ENCODE measurements around the gene GABRR1.
"Not testable (repeated sequence)": the region's sequence is repeated elsewhere in the genome, so short reads cannot be mapped to it uniquely, and the experiment has no call there.

Gene GABRR1

DNA sequence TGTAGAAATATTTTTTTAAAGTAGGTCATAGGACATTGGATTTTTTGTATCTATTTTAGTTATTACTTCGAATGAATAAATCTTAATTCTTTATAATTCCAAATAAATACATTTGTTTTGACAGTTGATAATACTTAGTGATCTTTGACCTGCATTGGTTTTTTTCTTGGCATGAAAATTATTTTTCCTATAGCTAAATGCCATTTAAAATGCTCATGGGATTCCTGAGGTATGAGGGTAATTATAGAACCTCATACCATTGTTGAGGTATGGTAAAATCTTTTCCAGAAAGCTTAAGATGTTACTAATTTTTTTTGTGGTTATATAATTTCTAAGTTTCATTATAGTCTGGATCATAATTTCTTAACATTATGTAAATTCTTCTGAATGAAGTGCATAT, 63.0 kb downstream of the GABRR1 start:
- no peak for DNase-seq (ENCODE audit: low spot score)

DNA sequence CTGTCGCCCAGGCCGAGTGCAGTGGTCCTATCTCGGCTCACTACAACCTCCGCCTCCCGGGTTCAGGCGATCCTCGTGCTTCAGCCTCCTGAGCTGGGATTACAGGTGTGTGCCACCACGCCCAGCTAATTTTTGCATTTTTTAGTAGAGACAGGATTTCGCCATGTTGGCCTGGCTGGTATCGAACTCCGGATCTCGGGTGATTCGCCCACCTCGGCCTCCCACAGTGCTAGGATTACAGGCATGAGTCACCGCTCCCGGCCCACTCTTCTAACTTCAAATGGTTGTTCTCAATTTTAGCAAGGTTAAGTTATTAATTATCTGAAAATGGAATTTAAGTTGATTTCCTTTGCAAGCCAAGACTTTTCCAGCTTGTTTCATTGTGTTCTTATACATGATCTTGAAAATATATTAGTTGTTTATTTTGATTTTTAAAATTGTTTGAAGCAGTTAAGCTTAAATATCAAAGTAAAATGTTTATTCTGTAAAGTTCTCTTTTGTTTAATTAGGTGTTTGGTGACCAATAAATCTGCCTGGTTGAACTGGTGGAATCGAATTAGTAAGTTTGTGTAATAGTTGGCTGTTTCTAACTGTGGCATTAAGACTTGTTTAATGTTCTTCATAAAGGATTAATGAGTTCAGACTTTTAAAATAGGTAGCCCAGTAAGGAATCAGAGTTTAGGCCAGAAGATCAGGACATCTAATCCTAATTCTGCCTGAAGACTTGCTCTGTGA, 69.0 kb downstream of the GABRR1 start:
- no peak for DNase-seq (ENCODE audit: low spot score)

DNA sequence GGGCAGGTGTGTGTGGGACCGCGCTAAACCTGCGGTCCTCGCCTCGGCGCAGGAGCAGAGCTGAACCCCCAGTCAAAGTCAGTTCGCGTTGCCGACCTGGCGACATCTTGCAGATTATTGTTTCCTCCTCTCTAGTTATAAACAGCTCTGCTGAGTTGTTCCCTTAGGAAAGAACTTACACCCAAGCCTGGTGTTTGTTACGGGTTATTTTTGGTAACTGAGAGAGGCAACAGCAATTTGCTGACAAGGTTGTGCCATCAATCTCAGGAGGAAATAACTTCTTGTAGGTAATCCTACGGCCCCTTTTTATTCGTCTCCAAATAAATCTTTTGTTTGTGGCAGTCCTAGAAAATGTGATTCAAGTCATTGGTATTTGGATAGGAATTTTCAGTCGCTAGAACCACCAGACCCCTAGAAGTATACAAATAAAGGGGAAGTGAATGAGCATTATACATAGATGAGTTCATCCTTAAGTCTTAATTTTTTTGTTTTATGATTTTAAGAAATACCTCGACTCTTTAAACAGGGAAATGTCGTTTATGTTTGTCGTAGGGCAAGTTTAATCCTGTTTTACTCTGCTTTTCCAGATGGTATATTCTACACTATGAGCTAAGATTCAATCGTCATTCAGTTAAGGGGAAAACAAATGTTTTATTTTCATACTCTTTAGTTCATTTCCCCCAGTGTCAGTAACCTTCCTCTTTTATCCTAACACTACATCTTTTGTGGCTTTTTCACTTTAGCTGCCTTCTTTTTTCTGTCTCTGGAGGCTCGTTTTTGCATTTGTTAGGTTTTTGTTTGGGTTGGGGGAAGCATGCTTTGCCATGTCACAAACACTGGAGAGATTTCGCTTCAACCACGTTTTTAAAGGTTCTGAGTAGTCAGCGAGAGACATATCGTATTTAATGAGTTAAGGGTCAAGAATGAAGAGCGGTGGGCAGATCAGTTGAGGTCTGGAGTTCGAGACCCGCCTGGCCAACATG, 70.1 kb downstream of the GABRR1 start:
- DNase-seq (ENCODE audit: low spot score), result no peak

DNA sequence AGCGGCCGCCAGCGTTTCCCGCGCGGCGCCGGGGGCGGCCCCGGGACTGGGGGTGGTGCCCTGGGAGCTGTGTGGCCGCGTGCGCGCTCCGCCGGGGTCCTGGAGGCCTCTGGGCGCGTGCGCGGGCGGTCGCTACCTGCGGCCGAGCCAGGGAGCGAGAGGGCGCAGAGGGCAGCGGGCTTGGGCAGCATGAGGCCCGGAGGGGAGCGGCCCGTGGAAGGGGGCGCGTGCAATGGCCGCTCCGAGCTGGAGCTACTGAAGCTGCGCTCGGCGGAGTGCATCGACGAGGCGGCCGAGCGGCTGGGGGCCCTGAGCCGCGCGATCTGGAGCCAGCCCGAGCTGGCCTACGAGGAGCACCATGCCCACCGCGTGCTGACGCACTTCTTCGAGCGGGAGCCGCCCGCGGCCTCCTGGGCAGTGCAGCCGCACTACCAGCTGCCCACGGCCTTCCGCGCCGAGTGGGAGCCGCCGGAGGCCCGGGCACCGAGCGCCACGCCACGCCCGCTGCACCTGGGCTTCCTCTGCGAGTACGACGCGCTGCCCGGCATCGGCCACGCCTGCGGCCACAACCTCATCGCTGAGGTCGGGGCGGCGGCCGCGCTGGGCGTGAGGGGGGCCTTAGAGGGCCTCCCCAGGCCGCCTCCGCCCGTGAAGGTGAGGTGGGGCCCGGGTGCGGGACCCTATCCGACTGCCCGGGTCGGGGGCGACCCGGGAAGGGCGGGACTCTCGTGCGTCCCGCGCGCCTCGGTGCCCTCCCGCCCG, 71.0 kb downstream of the GABRR1 start, which contains the start of gene PM20D2:
Gene PM20D2, plus strand, starts transcription at position 100 of the 762 bp plus-strand sequence. Its CDS starts 90 bp downstream, at position 190.
- peak; percentile 46 for DNase-seq (ENCODE audit: low spot score)

DNA sequence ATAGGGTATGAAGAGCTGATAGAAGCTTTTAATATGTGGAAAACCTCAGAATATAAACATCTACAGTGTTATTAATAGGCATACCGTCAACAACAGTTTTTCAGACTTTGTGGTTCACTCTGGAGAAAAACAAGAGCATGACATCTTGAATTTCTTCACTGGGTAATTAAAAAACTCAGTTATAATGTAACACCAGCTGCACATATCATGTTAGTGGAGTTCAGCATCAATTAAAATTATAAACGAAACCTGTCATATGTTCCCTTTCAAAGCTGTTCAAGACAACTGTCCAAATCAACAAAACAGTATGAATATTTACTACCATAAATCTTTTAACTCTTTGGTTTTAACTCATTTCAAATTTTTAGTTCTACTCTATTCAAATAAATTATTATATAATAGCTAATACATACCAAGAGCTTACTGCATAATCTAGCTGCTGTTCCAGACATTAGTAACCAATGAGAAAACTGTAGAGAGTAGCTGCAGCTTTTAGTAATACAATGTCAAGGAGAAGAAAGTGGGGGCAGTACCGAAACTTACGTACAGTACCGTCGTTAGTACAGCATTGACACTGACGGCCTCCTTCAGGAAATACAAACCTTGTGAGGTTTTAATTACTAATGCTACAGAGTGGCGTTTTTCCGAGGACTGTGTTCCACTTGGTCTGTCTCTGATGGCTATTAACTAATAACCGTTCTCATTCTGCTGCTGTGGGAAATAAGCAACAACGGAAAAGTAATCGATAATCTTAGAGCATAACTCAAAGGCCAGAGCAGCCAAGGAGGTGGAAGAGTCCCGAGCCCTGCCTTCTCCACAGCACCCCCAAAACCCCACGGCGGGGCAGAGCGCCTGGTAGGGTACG, 71.8 kb downstream of the GABRR1 start:
- peak; percentile 34 for DNase-seq (ENCODE audit: low spot score)

DNA sequence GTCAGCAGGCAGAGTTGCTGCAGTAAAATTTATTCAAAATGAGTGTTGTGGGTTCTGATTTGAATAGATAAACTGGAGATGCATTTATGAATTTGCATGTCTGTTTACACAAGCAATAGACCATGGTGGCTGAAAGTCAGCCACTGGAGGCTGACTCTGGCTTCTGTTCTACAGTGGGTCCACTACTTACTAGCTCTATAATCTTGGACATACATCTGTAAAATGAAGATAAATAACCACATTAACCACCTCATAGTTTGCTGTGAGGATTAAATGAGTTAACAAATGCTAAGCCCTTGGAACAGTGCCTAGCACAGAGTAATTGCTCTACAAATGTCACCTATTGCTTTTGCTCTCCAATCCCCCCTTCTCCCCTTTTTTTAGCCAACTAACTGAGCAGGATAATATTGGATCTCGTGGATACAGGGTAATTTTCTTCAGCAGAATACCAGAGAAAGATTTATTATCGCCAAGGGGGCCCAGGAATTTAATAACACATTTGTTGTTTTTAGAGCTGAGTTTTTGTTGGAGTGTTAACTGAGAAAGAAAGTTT, 72.7 kb downstream of the GABRR1 start:
- no peak for DNase-seq (ENCODE audit: low spot score)

DNA sequence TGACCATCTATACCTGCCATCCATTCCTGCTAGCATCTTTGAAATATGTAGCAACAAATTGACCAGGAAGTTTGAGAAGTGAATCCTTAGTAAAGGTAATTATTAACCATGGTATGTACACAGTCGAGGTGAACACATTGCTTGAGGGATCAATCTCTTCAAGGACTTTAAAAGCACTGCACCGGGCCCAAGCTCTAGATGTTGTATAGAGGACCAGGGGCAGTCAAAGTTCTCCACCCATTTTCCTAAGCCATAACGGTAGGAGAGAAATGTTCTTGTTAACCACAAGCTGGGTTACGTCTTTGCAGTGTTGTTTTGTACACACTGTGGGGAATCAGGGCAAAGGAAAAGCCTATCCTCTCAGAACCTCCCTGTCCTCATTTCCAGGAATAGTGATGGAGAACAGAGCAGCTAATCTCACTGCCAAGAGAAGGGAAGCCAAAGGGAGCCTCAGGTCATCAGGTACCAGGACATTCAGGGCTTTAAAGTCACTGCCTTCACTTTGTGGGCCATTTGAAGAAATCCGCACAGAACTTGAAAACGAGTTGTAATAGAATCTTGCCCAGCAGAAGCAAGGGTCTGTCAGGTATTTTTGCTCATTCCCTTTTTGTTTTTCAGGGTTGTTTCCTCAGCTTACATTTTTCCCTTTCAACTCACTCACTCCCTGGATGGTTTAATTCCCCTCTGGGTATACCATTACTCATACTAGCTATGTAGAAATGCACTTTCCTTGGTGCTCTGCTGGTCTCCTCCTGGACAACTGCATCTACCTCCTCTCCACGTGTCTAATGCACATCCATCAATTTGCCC, 76.6 kb downstream of the GABRR1 start:
- DNase-seq (ENCODE audit: low spot score), result no peak

DNA sequence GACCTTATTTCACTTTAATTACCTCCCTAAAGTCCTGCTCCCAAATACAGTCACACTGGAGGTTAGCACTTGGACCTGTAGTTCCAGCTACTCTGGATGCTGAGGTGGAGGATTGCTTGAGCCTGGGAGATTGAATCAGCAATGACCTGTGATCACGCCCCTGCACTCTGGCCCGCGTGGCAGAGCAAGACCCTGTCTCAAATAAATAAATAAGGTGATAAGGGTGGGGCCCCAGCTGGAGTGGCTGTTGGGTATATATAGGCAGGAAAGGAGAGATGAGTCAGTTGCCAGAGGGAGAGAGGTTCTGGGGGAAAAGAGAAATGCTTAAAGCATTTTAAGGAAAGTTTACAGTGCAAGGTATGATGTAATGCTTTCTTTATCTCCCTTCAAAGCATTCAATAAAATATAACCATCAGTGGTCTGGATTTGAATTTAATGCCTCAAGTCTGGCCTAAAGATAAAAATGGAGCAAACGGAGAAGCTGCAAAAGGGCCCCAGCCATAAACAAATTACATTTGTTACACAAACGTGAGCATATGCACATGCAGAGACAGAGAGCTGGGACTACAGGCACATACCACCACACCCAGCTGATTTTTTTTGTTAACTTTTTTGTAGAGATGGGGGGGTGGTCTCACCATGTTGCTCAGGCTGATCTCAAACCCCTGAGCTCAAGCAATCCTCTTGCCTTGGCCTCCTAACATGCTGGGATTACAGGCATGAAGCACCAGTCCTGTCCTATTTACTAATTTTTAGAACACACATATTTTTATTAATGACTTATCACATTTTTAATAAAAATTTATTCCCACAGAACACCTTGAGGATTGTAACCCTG, 77.4 kb downstream of the GABRR1 start:
- DNase-seq (ENCODE audit: low spot score), result no peak

DNA sequence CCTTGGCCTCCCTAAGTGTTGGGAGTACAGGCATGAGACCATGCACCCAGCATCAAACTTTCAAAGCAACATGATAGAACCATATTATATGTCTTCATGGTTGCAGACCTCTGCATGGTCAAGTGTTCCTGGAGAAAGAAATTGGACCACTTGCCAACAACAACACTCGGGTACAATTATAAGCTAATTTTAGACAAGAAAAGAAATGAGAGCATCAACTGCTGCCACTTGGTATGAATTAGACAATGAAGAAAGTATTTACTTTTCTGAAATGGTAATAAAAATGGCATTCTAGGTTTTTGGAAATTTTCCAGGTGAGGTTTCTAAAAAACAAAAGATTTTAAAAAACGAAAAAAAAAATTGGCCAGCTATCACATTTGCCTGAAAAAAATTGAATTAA, 79.0 kb downstream of the GABRR1 start:
- no peak for DNase-seq (ENCODE audit: low spot score)

DNA sequence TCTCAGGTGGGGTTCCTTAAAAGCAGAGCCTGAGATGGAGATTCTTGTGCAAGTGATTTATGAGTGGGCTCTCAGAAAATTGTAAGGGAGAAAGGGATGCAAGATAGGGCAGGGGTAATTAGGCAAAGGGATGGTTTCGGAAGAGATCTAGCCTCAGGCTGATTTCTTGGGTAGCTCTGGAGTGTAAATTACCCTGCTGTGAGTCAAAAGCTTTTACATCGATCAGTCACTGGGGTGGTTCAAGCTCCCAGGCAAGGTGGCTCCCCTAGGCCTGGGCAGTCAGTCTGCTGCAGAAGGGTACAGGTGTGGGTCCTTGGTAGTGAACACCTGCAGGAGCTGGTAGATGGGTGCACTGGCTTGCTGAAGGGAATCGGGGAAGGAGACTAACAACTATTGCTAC, 82.4 kb downstream of the GABRR1 start:
- DNase-seq (ENCODE audit: low spot score), result no peak

DNA sequence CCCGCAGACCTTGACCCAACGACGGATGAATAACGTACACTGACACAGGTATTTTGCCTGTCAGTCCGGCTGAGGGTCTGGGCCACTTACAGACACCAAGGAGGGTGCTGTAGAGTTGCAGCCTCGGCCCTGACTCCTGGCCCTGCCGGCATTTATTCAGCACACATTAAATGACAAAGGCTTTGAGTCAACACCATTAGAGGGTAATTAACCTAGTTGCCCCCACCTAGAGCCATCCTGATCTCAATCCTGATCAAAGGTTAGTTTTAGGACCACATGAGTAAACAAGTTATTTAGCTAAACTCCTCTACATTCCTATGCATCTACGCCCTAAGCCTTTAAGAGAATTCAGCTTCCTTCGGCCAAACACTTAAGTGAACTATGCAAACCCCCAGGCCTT, 83.2 kb downstream of the GABRR1 start:
- DNase-seq (ENCODE audit: low spot score), result no peak

DNA sequence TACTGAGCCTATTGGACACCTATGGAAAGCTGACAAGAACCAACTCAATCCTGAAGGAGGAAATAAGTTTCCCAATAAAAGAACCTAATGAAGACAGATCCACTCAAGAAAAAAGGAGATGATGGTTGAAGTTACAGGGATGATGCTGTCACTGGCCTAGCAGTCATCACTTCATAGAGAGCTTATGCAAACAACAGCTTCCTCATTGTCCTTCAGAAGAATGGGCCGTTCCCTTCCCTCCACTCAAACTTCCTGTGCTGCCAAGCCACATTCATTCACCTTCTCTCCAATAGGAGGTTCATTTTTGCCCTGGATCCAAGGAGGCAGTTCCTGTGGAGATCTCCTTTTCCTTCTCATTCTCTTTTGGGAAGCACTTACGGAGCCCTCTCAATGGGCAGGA, 85.1 kb downstream of the GABRR1 start:
- DNase-seq (ENCODE audit: low spot score), result no peak

DNA sequence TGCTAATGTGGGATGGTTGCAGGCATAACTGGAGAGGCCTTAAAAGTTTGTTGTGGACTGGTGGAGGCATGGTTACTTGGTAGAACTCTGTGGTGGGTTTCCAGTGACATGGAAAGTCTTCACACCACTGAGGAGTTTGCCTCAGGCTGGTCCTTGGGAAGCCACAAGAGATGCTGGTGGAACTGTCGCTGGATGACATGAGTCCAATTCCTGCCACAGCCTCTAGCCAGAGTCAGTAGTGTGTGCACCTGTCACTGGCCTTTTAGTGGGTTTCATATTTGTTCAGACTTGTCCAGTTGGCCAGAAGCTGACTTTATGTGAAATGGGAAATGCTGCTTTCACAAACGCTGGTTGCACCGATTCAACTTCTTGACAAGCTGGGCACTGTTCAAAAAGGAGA, 85.6 kb downstream of the GABRR1 start:
- DNase-seq (ENCODE audit: low spot score), result no peak

DNA sequence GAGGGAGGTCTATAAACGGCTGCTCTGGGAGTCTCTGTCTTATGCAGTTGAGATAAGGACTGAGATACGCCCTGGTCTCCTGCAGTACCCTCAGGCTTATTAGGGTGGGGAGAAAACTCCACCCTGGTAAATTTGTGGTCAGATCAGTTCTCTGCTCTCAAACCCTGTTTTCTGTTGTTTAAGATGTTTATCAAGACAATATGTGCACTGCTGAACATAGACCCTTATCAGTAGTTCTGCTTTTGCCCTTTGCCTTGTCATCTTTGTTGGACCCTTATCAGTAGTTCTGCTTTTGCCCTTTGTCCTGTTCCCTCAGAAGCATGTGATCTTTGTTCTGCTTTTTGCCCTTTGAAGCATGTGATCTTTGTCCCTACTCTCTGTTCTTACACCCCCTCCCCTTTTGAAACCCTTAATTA, 88.9 kb downstream of the GABRR1 start:
- not testable (repeated sequence) for DNase-seq (ENCODE audit: low spot score)
